GM10266 (cell line): ENCODE results near the gene SV2B.

Experiments
- DNase-seq: peaks from one replicate; pipeline ENCODE4 v3.0.0; 2012; ENCODE audit errors: extremely low spot score
- CTCF ChIP-seq: IDR thresholded peaks from 2 replicates; pipeline ENCODE4 v1.5.1; 2012; ENCODE audit warnings: mild to moderate bottlenecking, low read depth; ENCODE audit not compliant: control insufficient read depth, insufficient read depth; ENCODE audit errors: missing control alignments

SV2B gene

GRCh38 chr15:91102546-91103330 is 2.7 kb downstream of the SV2B start:
- no peak for DNase-seq
- TF ChIP-seq CTCF: no peak

- TF ChIP-seq CTCF: no peak
- DNase-seq: no peak
These were observed 4.1 kb downstream of the SV2B start for GRCh38 chr15:91104111-91104510.

- no peak for TF ChIP-seq CTCF
- no peak for DNase-seq
These were observed 8.4 kb downstream of the SV2B start for GRCh38 chr15:91108421-91108820.

DNA sequence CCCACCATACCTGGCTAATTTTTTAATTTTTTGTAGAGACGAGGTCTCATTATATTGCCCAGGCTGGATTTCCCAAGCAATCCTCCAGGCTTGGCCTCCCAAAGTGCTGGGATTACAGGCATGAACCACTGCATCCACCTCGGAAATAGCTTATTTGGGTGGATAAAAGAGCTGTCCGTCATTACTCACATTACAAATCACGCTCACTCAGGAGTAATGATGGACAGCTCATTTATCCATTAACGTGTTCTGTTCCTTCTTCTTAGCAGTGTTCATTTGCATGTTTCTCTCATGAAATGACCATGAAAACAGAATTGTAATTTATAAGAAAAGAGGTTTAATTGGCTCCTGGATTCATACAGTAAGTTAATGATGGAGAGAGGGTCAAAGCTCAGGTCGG is 9.8 kb downstream of the SV2B start:
- DNase-seq: no peak
- no peak for TF ChIP-seq CTCF

- no peak for DNase-seq
- no peak for TF ChIP-seq CTCF
These were observed 10.3 kb downstream of the SV2B start for GRCh38 chr15:91110407-91110806.

DNA sequence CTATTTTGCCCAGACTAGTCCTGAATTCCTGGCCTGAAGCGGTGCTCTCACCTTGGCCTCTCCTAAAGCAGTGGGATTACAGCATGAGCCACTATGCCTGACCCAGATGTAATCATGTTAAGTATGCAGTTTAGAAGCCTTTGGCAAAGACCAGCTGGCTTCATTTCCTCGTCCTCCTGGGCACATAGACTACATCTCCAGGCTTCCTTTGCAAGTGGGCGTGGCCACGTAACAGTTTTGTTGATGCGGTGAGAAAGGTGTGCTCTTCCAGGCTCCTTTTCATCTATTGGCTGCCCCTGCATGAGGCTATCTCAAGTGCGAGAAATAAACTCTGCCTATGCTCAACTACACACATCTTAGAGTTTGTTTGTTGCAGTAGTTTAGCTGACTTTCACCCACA is 13.0 kb downstream of the SV2B start:
- no peak for DNase-seq
- no peak for TF ChIP-seq CTCF

GRCh38 chr15:91114301-91114700 is 14.2 kb downstream of the SV2B start:
- TF ChIP-seq CTCF: no peak
- no peak for DNase-seq
